Upper lobe of left lung (tissue), 4 donors: Measurements from ENCODE around the gene VSTM5.

Experiments used
- CTCF ChIP-seq, 6 experiments: fragments of 450-650 bp in 4 of 6; fragments of 200-600 bp in 2 of 6; sonication (generic) in 2 of 6; IDR thresholded peaks; one replicate each; pipeline ENCODE4 v1.5.1; 2016 to 2019; ENCODE audit warnings: antibody characterized with exemption in 6 of 6
- EP300 ChIP-seq, 4 donors: sonication (generic); formaldehyde crosslinking; IDR thresholded peaks; one replicate each; pipeline ENCODE4 v1.5.1; 2017; ENCODE audit warnings: antibody characterized with exemption in 4 of 4, control low read depth in 2 of 4
- POLR2A ChIP-seq, 4 donors: fragments of 450-650 bp; IDR thresholded peaks; one replicate each; pipeline ENCODE4 v1.5.1; 2016 to 2017; ENCODE audit warnings: antibody characterized with exemption in 4 of 4, mild to moderate bottlenecking in 2 of 4
- POLR2AphosphoS5 ChIP-seq, 2 donors: sonication (generic); formaldehyde crosslinking; IDR thresholded peaks; one replicate each; pipeline ENCODE4 v1.5.1; 2017; ENCODE audit warnings: antibody characterized with exemption in 2 of 2

- TF ChIP-seq CTCF (IDR thresholded peaks at IDR 0.05) (no peak), POLR2A (IDR thresholded peaks at IDR 0.05) (no peak), POLR2AphosphoS5 (IDR thresholded peaks at IDR 0.05) (no peak), EP300 (IDR thresholded peaks at IDR 0.05) (no peak)
Measured at GRCh38 chr11:93827363-93827762, 23.1 kb downstream of the VSTM5 start.
